ENCODE measurements around the gene CAMK2D. TPM values are rescaled to one million over a fixed set of nuclear protein-coding genes. Genes with fewer than 3 reads are reported as not detected.
"Not testable (repeated sequence)": the region's sequence is repeated elsewhere in the genome, so short reads cannot be mapped to it uniquely, and the experiment has no call there.

Gene CAMK2D
- total RNA-seq, 1 donor from 2014 or later, result 41.3 TPM

- intact Hi-C loops (cut with DNase I), result no loop called here
- no peak for DNase-seq (ENCODE audit: low spot score)
- no peak for ATAC-seq
These were observed 19.6 kb downstream of the CAMK2D start for GRCh38 chr4:113741956-113742355.

GRCh38 chr4:113740857-113741379 is 20.6 kb downstream of the CAMK2D start:
- ATAC-seq, result no peak
- DNase-seq (ENCODE audit: low spot score), result no peak
- intact Hi-C loops (cut with DNase I), result no loop called here

GRCh38 chr4:113739197-113739596 is 22.3 kb downstream of the CAMK2D start:
- no peak for DNase-seq (ENCODE audit: low spot score)
- intact Hi-C loops (cut with DNase I), result no loop called here
- no peak for ATAC-seq

- intact Hi-C loops (cut with DNase I), result no loop called here
- ATAC-seq, result peak; percentile 63
- DNase-seq (ENCODE audit: low spot score), result no peak
These were observed 23.3 kb downstream of the CAMK2D start for GRCh38 chr4:113738251-113738650.

GRCh38 chr4:113733685-113734084 is 27.9 kb downstream of the CAMK2D start:
- intact Hi-C loops (cut with DNase I), result no loop called here
- DNase-seq (ENCODE audit: low spot score), result no peak
- no peak for ATAC-seq

- intact Hi-C loops (cut with DNase I), result no loop called here
- ATAC-seq (no peak), DNase-seq (ENCODE audit: low spot score) (no peak)
These were observed 28.5 kb downstream of the CAMK2D start for GRCh38 chr4:113732967-113733527.

- ATAC-seq (no peak), DNase-seq (ENCODE audit: low spot score) (no peak)
- intact Hi-C loops (cut with DNase I), result no loop called here
These were observed 30.9 kb downstream of the CAMK2D start for GRCh38 chr4:113730467-113731216.

- ATAC-seq, result no peak
- DNase-seq (ENCODE audit: low spot score), result no peak
- intact Hi-C loops (cut with DNase I), result no loop called here
These were observed 33.7 kb downstream of the CAMK2D start for GRCh38 chr4:113727802-113728201.

- no peak for DNase-seq (ENCODE audit: low spot score)
- ATAC-seq, result no peak
- intact Hi-C loops (cut with DNase I), result no loop called here
These were observed 35.6 kb downstream of the CAMK2D start for GRCh38 chr4:113725963-113726362.

- no peak for ATAC-seq
- DNase-seq (ENCODE audit: low spot score), result no peak
- intact Hi-C loops (cut with DNase I), result no loop called here
These were observed 43.3 kb downstream of the CAMK2D start for GRCh38 chr4:113718252-113718651.

GRCh38 chr4:113711883-113712662 is 49.5 kb downstream of the CAMK2D start:
- DNase-seq (ENCODE audit: low spot score) (no peak), ATAC-seq (no peak)
- intact Hi-C loops (cut with DNase I), result no loop called here

- intact Hi-C loops (cut with DNase I), result no loop called here
- no peak for DNase-seq (ENCODE audit: low spot score)
- ATAC-seq, result no peak
These were observed 53.3 kb downstream of the CAMK2D start for GRCh38 chr4:113708250-113708649.

GRCh38 chr4:113707048-113707447 is 54.5 kb downstream of the CAMK2D start:
- intact Hi-C loops (cut with DNase I), result no loop called here
- DNase-seq (ENCODE audit: low spot score) (no peak), ATAC-seq (no peak)

GRCh38 chr4:113705097-113705496 is 56.4 kb downstream of the CAMK2D start:
- ATAC-seq; intact Hi-C loops (cut with DNase I); DNase-seq (ENCODE audit: low spot score): not testable (repeated sequence)

GRCh38 chr4:113702596-113702995 is 58.9 kb downstream of the CAMK2D start:
- intact Hi-C loops (cut with DNase I); DNase-seq (ENCODE audit: low spot score); ATAC-seq: not testable (repeated sequence)

- ATAC-seq, result no peak
- intact Hi-C loops (cut with DNase I), result no loop called here
- no peak for DNase-seq (ENCODE audit: low spot score)
These were observed 60.4 kb downstream of the CAMK2D start for GRCh38 chr4:113701169-113701568.

- intact Hi-C loops (cut with DNase I), result no loop called here
- peak; percentile 57 for DNase-seq (ENCODE audit: low spot score)
- ATAC-seq, result peak; percentile 22
These were observed 60.9 kb downstream of the CAMK2D start for GRCh38 chr4:113700602-113701150.

- intact Hi-C loops (cut with DNase I), result no loop called here
- DNase-seq (ENCODE audit: low spot score), result no peak
- no peak for ATAC-seq
These were observed 61.8 kb downstream of the CAMK2D start for GRCh38 chr4:113699772-113700171.

GRCh38 chr4:113697429-113697828 is 64.1 kb downstream of the CAMK2D start:
- intact Hi-C loops (cut with DNase I), result no loop called here
- ATAC-seq, result no peak

More at GRCh38 chr4:113697429-113697828, 64.1 kb downstream of the CAMK2D start:
- no peak for DNase-seq (ENCODE audit: low spot score)
